Endodermal cell (in vitro differentiated cells): ENCODE data around the gene ZG16B. TPM values are rescaled to one million over a fixed set of nuclear protein-coding genes. Genes with fewer than 3 reads are reported as not detected.
A peak's percentile ranks its signal among the peaks of the same experiment; 100 is the strongest.

Experiments
- DNase-seq: peaks from one replicate; pipeline ENCODE4 v3.0.0-alpha.2; 2017
- H3K27ac ChIP-seq: 2 replicates; pipeline ENCODE4 v1.5.1; 2013; ENCODE audit warnings: mild to moderate bottlenecking, low read depth, low read length, moderate library complexity
- H3K27me3 ChIP-seq: 2 replicates; pipeline ENCODE4 v1.6.1; 2013; ENCODE audit warnings: mild to moderate bottlenecking, low read length, moderate library complexity; ENCODE audit not compliant: insufficient read depth, control insufficient read depth, poor library complexity, severe bottlenecking
- H3K36me3 ChIP-seq: 2 replicates; pipeline ENCODE4 v1.7.0; 2013; ENCODE audit warnings: mild to moderate bottlenecking, low read length, moderate library complexity; ENCODE audit not compliant: control insufficient read depth, insufficient read depth
- H3K4me1 ChIP-seq: one replicate; pipeline ENCODE4 v1.7.0; 2013; ENCODE audit warnings: low read length; ENCODE audit not compliant: control insufficient read depth, insufficient read depth
- H3K4me3 ChIP-seq: 2 replicates; pipeline ENCODE4 v1.5.1; 2013; ENCODE audit warnings: mild to moderate bottlenecking, low read length, moderate library complexity
- H3K9ac ChIP-seq: 2 replicates; pipeline ENCODE4 v1.6.1; 2013; ENCODE audit warnings: mild to moderate bottlenecking, low read length, moderate library complexity; ENCODE audit not compliant: poor library complexity, severe bottlenecking; ENCODE audit errors: extremely low read depth
- H3K9me3 ChIP-seq: 2 replicates; pipeline ENCODE4 v1.6.1; 2013; ENCODE audit warnings: mild to moderate bottlenecking, low read length, moderate library complexity; ENCODE audit not compliant: control insufficient read depth
- H3K27ac Mint-ChIP-seq: 2 replicates; pipeline ENCODE4 v1.8.0; 2020; ENCODE audit warnings: mixed read lengths
- H3K27me3 Mint-ChIP-seq: 2 replicates; pipeline ENCODE4 v1.8.0; 2021; ENCODE audit warnings: mild to moderate bottlenecking, mixed read lengths; ENCODE audit not compliant: insufficient read depth
- H3K36me3 Mint-ChIP-seq: 2 replicates; pipeline ENCODE4 v1.8.0; 2020; ENCODE audit warnings: low read depth, mixed read lengths
- H3K4me1 Mint-ChIP-seq: 2 replicates; pipeline ENCODE4 v1.8.0; 2020; ENCODE audit warnings: mixed read lengths
- H3K4me3 Mint-ChIP-seq: 2 replicates; pipeline ENCODE4 v1.8.0; 2020; ENCODE audit warnings: mild to moderate bottlenecking, moderate library complexity, mixed read lengths
- H3K9me3 Mint-ChIP-seq: 2 replicates; pipeline ENCODE4 v1.8.0; 2020; ENCODE audit warnings: mild to moderate bottlenecking, mixed read lengths
- CTCF ChIP-seq: fragments of 200-600 bp; sonication (generic); conservative IDR thresholded peaks from 2 replicates; pipeline ENCODE4 v1.5.0; 2021; ENCODE audit warnings: antibody characterized with exemption, mild to moderate bottlenecking
- WGBS, 2 experiments: methylation state at CpG; one replicate each; pipeline versions ENCODE4 v1.1.5 to v1.1.7; 2013; ENCODE audit warnings: missing lambda C conversion rate in 2 of 2, mixed read lengths in 1 of 2; ENCODE audit not compliant: insufficient coverage in 1 of 2, insufficient read length in 1 of 2; 5-methylcytosine and 5-hydroxymethylcytosine counted together
- total RNA-seq, 2 donors: library from RNA; stranded (reverse); fragmentation: NEBNext Ultra II Directional in 1 of 2; extraction: Animal tissue kit (Norgen Biotek cat#: 25700) in 1 of 2; gene quantifications; 2 replicates in 1 of 2; 3 replicates in 1 of 2; pipeline ENCODE4 v1.2.1, GENCODE V29; 2021

ZG16B gene
- total RNA-seq, 2 donors from 2014 or later = not detected

- Histone ChIP-seq H3K27ac (no peak overlapping the region), H3K9ac (no peak overlapping the region), H3K9me3 (peaks cover 5% of the 10 kb centered on the region), H3K36me3 (no peaks in the 10 kb centered on the region), H3K4me1 (no peaks in the 10 kb centered on the region), H3K4me3 (no peak overlapping the region), H3K27me3 (peaks cover 54% of the 10 kb centered on the region)
- WGBS, 2 experiments = 82 to 93% methylated on average over 3 to 4 of the region's 4 CpGs
- Mint-ChIP-seq H3K36me3 (no peaks in the 10 kb centered on the region), H3K27ac (no peak overlapping the region), H3K9me3 (peaks cover 6% of the 10 kb centered on the region), H3K4me1 (no peaks in the 10 kb centered on the region), H3K27me3 (peaks cover 64% of the 10 kb centered on the region), H3K4me3 (no peak overlapping the region)
- DNase-seq = no peak
- no peak for TF ChIP-seq CTCF
Observed at GRCh38 chr16:2865651-2866050, 35.5 kb downstream of the ZG16B start.

- Histone ChIP-seq H3K4me3 (no peak overlapping the region), H3K36me3 (no peaks in the 10 kb centered on the region), H3K27me3 (peaks cover 56% of the 10 kb centered on the region), H3K27ac (no peak overlapping the region), H3K4me1 (no peaks in the 10 kb centered on the region), H3K9me3 (no peaks in the 10 kb centered on the region), H3K9ac (no peak overlapping the region)
- no peak for TF ChIP-seq CTCF
- Mint-ChIP-seq H3K27ac (no peak overlapping the region), H3K4me3 (no peak overlapping the region), H3K4me1 (no peaks in the 10 kb centered on the region), H3K27me3 (peaks cover 64% of the 10 kb centered on the region), H3K9me3 (peaks cover 1% of the 10 kb centered on the region), H3K36me3 (no peaks in the 10 kb centered on the region)
- WGBS, 2 experiments = 62 to 81% methylated on average over 2 to 3 of the region's 4 CpGs
- no peak for DNase-seq
Observed at GRCh38 chr16:2866431-2866830, 36.3 kb downstream of the ZG16B start.

DNA sequence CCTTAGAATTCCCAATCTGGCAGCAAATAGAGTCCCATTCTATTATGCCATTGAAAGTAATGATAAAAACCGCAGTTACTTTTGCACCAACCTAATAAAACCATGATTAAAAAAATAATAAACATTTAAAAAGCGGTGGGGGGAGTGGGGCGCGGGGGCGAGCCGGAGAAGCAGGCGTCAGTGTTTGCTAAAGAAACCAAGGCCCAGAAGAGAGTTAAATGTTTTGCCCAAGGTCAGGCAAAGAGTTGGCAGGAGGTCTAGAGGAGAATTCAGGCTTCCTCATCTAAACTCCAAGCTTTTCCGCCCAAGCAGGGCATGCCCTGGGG, 37.5 kb downstream of the ZG16B start:
- Histone ChIP-seq H3K9ac (no peak overlapping the region), H3K27me3 (peaks cover 56% of the 10 kb centered on the region), H3K36me3 (no peaks in the 10 kb centered on the region), H3K4me1 (no peaks in the 10 kb centered on the region), H3K27ac (no peak overlapping the region), H3K9me3 (no peaks in the 10 kb centered on the region), H3K4me3 (peak overlapping the region; percentile 77)
- Mint-ChIP-seq H3K27me3 (peaks cover 67% of the 10 kb centered on the region), H3K4me3 (peak overlapping the region; percentile 69), H3K27ac (peak overlapping the region; percentile 88), H3K36me3 (no peaks in the 10 kb centered on the region), H3K4me1 (no peaks in the 10 kb centered on the region), H3K9me3 (no peaks in the 10 kb centered on the region)
- TF ChIP-seq CTCF = no peak
- WGBS, 2 experiments = 70 to 73% methylated on average over 5 to 8 of the region's 8 CpGs
- DNase-seq = no peak
